GF-D8 (cell line): ENCODE data around the gene MPP3.
"Not testable (repeated sequence)": the region's sequence is repeated elsewhere in the genome, so short reads cannot be mapped to it uniquely, and the experiment has no call there.

Experiments used
- DNase-seq: peaks from one replicate; lab custom pipeline; 2025; lab: John Stamatoyannopoulos, UW

MPP3 gene, protein sequence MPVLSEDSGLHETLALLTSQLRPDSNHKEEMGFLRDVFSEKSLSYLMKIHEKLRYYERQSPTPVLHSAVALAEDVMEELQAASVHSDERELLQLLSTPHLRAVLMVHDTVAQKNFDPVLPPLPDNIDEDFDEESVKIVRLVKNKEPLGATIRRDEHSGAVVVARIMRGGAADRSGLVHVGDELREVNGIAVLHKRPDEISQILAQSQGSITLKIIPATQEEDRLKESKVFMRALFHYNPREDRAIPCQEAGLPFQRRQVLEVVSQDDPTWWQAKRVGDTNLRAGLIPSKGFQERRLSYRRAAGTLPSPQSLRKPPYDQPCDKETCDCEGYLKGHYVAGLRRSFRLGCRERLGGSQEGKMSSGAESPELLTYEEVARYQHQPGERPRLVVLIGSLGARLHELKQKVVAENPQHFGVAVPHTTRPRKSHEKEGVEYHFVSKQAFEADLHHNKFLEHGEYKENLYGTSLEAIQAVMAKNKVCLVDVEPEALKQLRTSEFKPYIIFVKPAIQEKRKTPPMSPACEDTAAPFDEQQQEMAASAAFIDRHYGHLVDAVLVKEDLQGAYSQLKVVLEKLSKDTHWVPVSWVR

DNA sequence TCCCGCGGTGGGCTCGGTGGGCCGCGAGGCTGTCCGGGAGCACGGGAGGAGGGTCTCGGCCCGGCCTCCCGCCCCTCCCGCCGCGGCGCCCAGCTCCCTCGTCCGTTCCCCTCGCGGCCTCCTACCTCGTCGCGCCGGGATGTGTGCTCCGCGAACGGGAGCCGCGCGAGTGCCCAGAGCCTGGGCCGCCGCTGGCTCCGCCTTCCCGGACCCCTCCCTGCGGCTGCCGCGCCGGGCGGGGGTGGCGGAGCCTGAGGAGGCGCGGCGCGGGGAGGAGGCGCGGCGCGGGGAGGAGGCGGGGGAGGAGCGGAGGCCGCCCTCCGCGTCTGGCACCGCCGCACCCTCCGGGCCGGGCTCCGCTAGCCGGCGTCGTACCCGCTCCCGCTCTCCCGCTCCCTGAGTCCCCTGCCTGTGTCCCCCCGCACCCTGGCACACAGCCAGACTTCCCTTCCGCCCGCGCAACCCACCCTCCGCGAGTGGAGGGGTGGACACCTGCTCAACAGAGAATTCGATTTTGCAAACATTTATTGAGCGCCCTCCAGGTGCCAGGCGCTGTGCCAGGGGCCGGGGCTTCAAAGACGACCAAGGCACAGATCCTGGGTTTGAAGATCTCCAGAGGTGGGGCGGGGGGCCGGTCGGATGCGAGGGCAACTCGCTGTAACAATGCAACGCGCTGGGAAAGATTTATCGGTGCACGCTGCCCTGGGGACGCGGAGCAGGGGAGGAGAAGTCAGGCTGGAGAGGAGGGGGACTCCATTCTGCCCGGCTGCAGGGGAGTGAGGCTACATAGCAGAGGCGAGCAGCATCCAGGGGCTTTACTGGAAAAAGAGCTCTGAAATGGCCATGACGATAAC is at the start of gene MPP3:
TSS of gene MPP3 (minus strand) at position 171 of the 854 bp plus-strand sequence. CDS start 1,240 bp downstream, outside the sequence.
- DNase-seq: no peak

DNA sequence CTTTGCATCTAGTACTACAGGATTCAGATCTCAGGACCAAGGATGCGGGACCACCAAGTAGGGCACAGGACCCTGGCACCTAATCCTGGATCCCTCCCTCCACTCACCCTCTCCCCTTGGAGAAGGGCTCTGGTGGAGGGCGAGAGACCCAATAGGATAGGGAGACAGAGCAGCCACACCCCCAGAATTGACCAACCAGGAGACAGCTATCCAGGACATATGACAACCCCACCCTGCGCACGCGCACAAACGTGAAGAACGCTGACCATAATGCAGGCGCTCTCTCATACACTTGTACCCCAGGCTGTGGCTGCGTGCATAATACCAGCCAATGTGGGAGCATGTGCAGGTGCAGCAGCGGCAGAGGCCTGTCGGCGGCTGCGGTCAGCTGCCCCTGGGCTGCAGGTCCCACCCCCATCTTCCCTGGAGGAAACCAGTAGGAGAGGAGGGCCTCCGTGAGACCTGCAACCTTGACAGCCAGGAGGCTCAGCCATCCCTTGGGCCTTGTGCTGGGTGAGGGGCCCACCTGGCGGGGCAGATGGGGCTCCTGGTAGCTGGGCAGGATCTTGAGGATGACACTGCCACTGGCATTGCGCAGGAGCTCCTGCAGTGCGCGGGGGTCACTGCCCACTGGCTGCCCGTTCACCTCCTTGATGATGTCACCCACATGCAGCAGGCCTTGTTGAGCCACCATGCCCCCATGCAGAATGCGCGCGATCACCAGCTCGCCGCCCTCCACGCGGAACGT is 49.0 kb upstream of the MPP3 start:
- no peak for DNase-seq

DNA sequence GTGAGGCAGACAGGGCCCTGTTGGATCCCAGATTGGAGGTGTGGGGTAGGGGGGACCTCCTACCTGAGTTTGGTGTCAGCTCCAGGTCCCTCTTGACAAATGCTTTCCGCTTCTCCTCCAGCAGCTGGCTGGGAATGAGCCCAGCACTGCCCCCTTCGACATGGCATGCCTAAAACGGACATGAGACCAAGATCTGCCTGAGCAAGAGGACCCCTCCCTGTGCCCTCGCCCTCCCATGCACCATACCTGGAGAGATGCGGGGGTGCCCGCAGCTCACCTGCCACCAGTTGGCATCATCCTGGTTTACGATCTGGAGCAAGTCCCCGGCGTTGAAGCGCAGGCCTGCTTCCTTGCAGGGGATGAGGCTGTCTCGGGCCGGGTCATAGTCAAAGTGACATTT is 48.2 kb upstream of the MPP3 start:
- no peak for DNase-seq

DNA sequence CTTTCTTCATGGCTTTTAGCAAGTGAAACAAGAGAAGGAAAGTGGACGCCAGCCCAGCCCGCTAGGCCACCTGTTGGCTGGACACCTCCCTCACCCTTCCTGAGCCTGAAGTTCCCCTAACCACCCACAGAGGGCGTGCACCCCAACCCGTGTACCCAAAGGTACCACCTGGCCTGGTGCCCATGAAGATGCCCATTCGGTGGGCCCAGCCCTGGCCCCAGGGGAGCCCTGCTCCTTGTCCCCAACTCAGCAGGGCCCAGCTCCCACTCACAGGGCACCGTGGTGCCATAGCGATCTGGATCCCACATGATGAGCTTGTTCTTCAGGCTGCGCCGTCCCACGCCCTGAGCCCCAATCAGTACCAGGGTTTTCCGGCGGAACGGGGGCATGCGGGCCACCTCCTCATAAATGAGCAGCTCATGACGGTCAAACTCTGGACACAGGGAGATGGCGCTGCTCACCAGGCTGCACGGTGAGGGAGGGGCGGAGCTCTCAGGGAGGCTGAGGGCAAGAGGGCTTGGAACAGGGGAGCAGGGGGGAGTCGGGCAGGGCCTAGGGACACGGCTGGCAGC is 47.6 kb upstream of the MPP3 start:
- DNase-seq: no peak

DNA sequence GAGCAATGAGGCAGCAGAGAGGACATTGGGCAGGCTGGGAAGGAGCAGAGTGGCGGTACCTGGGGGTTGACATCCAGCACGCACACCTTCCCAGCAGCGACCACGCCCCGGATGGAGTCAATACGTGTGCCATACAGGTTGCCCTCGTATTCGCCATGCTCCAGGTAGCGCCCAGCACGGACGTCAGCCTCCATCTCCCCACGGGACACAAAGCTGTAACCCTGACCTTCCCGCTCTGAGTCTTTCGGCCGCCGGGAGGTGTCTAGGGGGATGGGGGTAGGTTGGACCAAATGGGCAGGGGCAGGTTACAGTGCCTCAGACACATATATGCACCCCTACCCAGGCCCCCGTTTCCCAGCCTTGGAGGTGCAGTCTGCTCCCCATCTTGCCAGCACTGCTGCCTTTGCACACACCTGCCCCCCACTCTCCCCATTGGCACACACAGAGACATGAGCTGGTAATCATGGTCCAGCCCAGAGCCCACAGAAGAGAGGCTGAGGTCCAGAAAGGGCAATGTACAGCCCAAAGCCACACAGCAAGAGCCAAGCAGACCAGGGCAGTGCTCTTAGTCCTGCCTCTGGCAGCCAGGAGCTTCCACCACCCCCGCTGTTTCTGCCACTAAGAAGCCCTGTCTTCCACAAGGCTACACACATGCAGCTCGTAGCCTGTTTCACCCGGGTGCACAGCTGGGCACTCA is 46.9 kb upstream of the MPP3 start:
- no peak for DNase-seq

DNA sequence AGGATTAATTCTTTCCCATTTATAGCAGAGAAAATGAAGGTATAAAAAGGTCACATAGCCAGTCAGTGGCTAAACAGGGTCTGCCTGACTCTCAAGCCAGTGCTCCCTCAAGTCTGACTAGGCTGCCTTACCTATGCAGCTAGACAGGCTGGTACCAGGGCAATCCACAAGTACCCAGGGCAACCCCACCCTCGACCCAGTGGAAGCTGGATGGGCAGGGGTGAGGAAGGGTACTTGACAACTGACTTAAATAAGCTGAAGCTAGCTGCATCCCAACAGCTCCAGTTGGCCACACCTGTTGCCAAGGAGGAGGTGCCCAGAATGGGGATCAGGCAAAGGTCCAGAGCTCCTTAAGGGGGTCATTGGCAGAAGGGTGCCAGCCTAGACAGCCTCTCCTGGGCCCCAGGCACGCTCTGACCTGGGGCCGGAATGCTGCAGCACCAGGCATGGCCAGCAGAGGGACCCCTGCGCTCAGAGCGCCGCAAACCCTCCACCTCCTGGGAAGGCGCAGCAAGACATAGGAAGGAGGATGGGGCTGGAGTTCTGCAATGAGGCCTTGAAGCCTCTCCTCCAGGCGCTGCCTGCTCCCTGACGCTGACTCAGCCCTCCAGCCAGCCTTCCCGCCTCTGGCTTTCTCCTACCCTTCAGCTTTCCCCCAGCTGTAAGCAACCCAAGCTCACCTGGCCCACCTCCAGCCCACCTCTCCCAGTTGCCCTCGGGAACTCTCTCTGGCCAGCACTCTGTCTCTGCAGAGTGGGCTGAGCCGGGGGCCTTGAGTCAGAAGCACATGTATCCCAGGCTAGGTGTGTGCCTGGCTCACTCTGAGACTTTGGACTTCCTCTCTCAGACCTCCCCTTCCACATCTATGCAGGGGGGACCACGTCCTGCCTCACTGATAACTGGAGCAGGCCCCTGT is 45.6 kb upstream of the MPP3 start:
- peak; percentile 1 for DNase-seq

DNA sequence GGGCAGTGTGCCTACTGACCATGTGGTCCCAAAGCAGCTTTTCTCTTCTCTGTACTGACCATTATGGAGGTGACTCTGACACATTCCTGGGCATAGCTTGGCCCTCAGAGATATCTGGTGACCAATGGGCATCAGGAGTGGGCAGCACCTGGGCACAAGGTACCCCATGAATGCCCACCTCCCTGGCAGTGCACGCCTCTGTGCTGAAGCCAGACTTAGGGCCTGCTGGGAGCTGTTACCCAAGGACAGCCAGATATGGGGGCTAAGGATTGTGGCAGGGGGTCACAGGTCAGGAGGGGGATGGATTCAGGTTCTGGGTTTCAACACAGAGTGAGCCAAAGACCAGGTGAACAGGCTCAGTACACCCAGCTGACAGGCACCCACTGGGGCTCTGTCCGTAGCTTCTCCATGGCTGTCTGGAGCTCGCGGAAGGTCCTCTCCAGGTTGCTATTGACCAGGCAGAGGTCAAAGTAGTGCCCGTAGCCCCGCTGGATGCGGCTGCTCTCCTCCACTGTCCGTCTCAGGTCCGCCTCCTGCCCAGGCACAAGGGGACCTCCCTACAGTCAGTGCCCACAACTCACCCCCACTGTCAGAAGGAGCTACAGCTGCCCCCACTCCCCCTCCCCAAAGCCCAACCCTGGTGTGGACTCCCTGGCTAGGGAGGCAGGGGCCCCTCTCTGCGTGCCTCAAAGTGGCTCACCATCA is 44.7 kb upstream of the MPP3 start:
- no peak for DNase-seq

DNA sequence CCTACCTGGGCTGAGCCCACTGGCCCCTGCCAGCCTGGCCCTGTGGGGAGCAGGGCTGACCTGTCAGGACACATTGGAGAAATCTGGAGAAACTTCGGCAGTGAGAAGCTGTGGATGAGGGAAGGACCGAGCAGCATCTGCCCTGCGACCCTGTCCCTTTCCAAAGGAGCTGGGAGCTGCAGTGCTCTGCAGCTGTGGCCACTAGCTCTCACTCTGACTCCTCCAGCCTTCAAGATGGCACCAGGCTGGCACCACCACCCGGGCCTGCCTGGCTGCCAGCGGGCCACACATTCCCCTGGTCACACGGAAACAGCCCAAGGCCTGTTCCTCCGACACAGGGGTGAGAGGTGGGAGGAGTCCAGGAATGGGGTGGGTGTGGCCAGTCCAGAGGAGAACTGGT is 44.1 kb upstream of the MPP3 start:
- no peak for DNase-seq

DNA sequence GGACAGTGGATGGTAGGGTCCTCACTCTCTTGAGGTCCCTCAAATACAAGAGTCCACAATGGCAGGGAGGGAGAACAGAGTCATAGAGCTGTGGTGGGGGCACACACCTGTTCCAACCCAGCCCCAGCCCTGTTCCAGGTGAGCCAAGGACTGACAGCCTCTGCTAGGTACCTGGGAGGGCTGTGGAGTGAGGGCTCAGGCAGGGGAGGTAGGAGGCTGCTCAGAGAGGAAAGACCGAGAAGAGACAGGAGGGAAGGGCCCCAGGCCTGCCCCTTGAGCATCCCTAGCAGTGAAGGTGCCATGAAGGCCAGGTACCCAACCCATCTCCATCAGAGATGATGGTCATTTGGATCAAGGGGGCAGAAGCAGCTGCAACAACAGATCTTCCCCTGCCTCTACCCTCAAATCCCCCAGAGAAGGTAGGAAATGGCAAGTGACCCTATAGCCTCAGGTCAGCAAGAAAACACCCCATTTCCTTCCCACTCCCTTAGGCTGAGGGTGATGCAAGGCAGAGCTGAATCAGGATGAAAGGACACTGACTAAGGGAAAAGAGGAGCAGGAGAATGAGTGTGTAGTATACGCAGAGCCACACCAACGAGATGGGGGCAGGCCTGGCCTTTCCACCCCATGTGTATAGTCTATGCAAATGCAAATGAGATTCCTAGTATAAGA is 42.7 kb upstream of the MPP3 start:
- no peak for DNase-seq

DNA sequence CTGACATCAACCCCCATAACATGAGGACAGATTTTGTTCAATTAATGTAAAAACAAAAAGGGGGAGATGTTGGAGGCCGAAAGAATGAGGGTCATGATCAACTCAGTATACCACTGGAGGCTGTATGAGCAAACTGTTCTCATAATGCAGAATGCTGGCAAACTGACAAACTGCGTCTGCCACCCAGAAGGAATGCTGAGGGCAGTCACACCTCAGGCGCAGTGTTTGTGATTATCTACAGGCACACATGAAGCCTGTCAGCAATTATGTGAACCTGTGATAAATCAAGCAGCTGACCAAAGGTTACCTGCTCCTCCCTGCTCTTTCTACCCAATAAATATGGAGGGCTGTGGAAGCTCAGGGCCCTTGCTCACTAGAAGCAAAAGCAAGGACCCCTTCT is 41.3 kb upstream of the MPP3 start:
- DNase-seq: no peak

DNA sequence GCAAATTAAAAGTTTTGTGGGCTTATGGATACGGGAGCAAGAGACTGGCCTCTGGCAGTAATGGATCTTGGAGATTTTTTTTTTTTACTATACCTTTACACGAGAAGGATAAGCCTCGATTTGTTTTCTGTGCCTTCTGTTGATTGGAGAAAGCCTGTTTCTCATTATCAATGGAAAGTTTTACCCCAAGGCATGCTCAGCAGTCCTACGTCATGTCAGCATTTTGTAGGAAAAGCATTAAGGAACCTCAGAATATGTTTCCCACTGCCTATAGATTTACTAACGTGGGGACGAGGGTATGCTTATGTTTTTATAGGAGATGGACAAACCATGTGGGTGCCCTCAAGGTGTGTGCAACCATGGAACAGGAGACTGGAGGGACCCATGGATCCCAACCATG is 40.9 kb upstream of the MPP3 start:
- no peak for DNase-seq

DNA sequence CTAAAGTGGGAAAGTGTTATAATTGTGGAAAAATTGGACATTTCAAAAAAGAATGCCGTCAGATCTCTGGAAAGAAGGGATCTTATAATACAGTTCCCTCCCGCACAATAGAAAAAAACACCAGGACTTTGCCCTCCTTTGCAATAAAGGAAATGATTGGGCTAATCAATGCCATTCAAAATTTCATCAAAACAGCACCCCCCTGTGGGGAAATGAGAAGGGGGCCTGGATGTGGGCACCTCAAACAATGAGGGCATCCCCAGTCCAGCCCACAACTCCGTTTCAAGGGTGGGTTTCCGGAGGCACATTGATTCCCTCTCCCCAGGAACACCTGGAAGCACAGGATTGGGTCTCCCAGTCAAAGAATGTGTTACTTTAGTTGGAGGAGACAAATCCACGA is 40.1 kb upstream of the MPP3 start:
- DNase-seq: no peak

DNA sequence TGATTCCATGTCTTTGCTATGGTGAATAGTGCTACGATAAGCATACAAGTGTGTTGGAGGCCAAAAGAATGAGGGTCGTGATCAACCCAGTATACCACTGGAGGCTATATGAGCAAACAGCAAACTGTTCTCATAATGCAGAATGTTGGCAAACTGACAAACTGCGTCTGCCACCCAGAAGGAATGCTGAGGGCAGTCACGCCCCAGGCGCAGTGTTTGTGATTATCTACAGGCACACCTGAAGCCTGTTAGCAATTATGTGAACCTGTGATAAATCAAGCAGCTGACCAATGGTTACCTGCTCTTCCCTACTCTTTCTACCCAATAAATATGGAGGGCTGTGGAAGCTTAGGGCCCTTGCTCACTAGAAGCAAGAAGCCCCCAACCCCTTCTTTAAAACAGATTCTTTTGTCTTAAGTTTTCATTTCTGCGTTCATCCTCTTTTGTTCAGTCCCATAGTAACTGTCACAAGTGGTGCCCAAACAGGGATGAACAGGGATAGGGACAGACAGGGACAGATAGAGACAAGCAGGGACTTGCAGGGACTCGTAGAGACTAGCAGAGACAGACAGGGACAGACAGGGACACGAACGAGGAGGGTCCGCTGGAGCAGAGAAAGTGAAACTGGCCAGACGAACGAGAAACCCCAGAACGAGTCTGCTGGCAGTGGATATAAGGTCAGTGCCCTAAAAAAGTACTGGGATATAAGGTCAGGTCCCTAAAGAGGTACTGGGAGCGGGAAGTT is 39.2 kb upstream of the MPP3 start:
- no peak for DNase-seq

DNA sequence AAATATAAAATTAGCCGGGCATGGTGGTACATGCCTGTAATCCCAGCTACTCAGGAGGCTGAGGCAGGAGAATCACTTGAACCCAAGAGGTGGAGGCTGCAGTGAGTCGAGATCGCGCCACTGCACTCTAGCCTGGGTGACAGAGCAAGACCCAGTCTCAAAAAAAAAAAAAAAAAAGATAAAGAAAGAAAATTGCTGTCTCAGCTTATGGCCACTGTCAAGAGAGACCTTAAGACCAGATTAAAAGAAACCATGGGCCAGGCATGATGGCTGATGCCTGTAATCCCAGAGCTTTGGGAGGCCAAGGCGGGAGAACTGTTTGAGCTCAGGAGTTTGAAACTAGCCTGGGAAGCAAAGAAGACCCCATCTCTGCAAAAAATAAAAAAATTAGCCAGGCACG is 36.1 kb upstream of the MPP3 start:
- DNase-seq: not testable (repeated sequence)

DNA sequence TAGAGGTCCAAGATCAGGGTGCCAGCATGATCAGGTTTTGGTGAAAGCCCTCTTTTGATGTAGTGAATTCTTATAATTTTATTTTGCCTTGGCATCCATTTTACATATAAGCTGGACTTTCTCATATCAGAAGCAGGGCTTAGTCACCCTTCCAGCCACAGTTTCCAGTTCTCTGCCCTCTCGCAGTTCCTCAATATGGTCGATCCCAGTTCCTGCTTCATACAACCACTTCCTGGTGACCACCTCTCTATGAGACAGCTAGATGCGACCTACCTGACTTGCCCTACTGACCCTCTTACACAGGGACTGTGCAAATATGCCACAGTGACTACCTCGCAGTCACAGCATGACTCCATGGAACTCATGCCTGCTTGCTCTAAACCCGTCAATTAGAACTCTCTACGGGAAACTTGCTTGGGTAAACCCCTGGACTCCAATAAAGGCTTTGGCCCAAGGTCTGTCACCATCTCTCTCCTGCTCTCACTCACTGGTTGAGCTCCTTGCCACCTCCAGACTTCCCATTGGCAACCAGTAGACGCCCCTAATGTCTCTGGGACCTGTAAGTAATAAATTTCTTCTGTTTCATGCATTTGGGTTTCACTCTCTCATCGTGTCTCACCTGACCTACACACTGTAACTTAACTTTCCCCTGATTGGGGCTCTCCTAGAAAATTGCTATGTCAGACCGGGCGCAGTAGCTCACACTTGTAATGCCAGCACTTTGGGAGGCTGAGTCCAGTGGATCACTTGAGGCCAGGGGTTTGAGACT is 35.5 kb upstream of the MPP3 start:
- no peak for DNase-seq

DNA sequence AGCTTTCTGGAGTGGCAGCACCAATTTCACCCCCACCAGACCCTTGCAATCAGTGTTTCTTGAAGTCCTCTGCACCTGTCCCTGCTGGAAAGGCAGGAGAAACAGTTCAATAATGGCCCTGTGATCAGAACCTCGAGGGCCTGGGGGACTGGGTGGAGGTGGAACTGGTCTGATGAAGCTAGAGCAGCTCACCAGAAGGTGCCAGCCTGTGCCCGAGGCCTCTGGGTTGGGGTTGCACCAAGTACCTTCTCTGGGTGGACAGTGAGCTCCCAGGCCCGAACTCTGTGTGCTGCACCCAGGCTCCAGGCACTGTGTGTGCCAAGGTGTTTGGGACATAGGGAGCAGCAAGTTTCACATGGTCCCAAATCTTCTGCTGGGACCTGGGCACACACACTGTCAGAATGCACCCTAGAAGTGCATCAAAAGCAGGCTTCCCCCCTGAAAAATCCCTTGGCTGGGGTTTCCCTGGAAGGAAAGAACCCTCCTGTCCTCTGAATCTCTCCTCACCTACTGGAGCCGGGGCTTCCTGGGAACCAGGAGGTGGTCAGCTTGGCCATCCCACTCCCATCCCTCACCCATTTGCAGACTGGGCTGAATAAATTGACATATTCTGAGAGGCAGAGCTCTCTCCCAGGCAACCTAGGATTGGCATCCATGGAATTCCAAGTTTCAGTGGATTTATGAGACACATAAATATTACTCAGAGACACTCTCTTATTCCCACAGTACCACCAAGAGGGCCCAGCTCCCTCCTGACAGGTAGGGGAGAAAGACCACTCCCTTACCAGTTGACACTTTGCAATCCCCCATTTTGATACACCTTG is 31.4 kb upstream of the MPP3 start:
- DNase-seq: no peak
